GM19238 (cell line): ENCODE measurements around the gene PDK3.

Experiments used
- DNase-seq: peaks from one replicate; pipeline ENCODE4 v3.0.0; 2011; ENCODE audit warnings: low spot score; ENCODE audit not compliant: insufficient read length

The PDK3 gene

DNA sequence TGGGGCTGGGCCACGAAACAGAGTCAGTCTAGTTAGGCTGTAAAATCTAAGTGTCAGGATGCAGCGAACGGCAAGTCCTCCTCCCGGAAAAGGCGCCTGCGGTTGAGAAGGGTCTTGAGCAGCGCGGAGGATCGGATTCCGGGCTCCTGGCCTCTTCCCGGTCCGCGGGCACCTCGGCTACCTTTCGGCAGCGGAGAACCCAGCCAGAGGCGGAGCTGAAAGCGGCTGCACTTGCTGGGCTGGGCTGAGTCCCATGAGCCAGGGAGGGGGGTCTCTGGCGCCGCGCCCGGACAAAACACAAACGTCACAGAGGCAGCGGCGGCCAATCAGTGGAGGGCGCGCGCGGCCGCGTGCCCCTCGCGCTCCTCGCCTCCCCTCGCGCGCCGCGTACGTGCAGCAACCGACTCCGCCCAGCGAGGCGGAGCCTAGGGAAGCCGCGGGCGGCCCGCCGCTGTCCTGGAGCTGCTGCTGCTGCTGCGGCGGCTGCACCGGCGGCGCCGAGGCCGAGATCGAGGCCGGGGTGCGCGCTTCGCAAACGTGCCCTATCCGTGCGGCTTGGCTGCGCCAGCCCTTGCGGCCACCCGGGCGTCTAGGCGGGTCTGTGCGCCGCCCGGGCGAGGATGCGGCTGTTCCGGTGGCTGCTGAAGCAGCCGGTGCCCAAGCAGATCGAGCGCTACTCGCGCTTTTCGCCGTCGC, at the start of gene PDK3:
Gene PDK3 (plus strand): TSS at position 451 of the 696 bp plus-strand sequence. CDS start 170 bp downstream, at position 621.
- peak; percentile 54 for DNase-seq

DNA sequence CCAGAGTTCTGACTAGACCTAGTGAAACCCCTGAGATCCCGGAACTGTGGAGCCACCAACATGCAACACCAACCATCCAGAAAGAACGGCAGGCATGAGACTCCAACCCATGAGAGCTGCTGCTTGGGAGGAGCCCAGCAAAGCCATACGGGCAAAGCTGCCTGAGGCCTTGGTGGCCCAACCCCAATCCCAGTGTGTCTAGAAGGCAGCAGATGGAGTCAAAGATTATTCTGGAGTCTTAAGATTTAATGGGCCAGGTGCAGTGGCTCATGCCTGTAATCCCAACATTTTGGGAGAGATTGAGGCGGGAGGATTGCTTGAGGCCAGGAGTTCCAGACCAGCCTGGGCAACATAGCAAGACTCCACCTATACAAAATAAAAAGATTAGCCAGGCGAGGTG, 49.2 kb upstream of the PDK3 start:
- DNase-seq, result no peak

DNA sequence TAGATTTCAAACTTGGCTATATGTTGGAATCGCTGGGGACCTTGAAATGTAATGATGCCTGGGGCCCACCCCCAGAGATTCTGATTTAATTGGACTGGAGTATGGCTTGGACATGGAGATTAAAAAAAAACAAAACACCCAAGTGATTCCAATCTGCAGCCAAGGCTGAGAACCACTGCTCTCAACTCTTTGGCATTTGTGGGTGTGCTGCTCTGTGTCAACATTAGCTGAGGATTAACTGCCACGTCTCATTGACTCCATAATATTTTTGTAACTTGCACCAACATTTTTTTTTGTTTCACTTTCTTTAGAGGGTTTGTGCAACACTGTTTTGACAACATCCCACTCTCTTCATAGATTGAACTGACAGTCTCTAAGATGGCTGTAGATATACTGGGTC, 41.1 kb upstream of the PDK3 start:
- no peak for DNase-seq

DNA sequence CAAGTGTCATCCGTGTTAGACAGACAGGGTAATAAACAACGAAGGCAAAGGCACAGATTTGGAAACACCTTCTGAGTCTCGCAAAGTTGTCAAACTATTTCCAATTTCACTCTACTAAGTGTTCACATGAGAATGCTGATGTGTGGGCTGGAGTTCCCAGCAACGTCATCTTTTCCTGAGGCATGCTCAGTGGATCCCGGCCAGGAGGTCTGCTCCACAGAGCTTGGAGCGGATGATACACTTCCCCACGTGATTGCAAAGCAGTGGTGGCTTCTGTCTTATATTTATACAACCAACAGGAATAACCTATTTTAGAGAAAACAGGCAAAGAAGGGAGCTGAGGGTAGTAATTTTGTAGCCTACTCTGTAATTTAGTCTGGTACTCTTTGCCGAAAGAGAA, 40.1 kb upstream of the PDK3 start:
- DNase-seq, result no peak

DNA sequence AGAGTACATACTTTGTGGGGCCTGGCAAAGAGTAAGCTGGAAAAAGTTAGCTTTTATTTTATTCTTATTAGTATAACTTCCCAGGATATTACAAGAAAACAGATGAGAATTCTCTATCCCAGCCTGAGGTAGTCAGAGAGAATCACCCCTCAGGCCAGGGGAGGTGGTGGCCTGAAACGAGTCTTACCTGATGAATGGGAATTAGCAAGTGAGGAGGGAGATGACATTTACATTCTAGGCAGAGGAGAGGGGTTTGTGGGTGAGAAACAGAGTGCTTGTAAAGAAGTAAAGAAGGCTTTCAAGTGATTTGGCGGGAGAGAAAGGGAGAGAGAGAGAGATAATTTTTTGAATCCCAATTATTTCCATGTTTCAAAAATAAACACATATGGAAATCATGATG, 39.3 kb upstream of the PDK3 start:
- DNase-seq, result no peak

- DNase-seq, result no peak
These were observed 38.7 kb upstream of the PDK3 start for GRCh38 chrX:24426340-24426913.

- no peak for DNase-seq
These were observed 38.0 kb upstream of the PDK3 start for GRCh38 chrX:24426921-24427746.

DNA sequence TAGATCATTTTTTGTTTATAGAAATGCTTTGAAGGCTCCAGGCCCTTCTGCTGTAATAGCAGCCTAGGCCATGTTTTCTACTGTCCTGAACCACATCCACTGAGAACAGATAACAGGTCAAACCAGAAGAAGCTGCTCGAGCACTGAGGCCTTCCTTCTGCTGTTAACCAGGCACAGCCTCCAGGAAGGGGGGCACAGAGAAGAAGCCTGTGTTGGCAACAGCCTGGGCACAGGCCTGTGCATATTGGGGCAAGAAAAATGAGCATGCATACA, 37.4 kb upstream of the PDK3 start:
- no peak for DNase-seq

- DNase-seq, result no peak
These were observed 36.6 kb upstream of the PDK3 start for GRCh38 chrX:24428516-24428915.

DNA sequence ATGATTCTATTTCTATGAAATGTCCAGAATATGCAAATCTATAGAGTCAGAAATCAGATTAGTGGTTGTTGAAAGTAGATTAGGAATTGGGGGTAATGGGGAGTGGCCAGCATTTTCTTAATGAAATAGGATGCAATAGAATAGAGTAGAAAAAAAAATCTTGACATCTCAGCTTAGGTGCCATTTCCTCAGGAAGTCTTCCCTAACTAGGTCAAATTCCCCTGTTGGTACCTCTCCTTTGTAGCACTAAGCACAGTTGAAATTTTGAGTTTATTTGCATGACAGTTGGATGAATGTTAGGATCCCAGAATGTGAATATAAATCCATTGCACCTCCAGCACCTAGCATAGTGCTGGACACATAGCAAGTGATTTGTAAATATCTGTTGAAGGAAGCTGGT, 30.0 kb upstream of the PDK3 start:
- DNase-seq, result no peak

DNA sequence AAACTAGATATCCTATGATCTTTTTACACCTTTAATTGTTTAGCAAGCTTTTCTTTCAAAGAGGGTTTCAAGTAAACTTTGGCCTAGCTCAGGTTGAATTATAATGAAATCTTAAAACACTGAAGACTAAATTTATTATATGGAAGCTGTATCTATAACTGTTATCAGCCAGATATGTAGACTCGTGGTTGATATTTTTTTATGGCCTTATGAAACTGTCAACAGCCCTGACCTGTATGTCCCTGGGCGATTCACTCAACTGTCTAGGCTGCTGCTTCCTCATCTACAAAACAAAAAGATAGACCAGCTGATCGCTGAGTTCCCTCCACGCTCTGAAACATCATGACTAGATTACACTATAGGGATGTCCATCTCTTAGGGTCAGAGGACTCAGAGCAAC, 21.2 kb upstream of the PDK3 start:
- DNase-seq, result no peak

DNA sequence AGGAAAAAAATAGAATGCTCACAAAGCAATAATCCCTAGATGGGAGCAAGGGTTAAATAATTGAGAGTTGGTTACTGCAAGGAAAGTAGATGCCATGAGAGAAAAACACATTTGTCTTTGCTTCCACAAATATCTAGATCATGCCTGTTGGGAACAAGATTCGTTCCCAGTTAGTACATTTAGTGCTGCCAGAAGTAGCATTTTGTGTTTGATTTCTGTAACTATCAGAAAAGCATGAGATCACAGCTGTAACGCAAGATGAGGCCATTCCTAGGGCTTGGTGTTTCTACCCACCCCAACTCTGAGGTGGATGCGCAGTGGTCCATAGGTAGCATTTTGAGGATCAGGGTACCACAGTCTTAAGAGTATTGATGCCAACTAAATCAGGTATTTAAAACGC, 20.4 kb upstream of the PDK3 start:
- DNase-seq, result no peak

- DNase-seq, result no peak
These were observed 16.3 kb upstream of the PDK3 start for GRCh38 chrX:24448762-24449250.

DNA sequence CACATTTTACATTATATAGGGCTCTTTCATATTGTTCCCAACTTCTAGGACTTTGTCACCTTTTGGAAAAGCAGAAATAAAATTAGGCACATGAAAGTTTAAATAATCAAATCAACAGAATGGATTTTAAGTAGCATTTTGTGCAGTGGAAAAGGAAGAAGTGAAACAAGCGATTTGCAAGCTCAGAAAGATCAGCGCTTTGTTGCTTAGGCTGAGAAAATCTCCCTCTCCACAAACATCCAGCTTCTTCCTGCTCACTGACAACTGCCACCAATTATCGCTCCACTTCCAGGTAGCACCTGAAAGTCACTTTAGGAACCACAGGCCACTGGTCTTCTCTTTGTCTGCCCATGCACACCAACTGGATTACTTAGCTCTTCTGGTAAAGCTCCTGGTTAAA, 2.0 kb upstream of the PDK3 start:
- DNase-seq, result no peak

GRCh38 chrX:24464498-24464835, 619 bp upstream of the PDK3 start:
- no peak for DNase-seq

DNA sequence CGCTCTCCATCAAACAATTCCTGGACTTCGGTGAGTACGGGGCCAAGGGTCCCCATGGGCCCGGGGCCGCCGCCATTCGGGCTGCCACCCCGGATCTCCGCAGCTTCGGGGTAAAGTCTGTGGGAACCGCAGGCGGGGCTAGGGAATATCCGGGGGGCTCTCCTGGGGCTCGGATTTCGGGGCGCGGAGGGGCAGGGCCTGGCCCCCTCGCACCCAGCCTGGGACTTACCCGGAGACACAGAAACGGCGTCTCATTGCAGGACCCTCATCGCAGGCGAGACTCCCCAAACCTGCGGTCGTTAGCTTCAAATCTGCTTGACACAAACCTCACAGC, 413 bp downstream of the PDK3 start:
- no peak for DNase-seq

DNA sequence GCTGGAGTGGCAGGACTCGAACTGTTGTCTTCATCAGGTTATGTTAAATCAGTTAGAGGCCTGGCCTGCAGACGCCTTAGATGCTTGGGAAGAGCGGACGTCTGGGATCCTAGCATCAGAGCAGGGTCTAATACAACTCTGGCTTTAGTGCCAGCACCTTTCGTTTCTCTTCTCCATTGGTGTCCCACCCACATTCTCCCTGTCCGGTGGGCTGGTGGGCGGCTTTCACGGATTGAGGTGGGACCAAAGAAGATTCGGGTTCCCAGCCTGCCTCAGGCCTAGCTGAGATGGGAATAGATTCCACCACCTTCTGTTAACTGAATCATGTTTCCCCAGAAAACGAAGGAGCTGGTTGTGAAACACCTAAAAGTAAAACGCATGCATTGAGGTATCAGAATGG, 939 bp downstream of the PDK3 start:
- no peak for DNase-seq

- no peak for DNase-seq
These were observed 3.2 kb downstream of the PDK3 start for GRCh38 chrX:24468245-24468644.

DNA sequence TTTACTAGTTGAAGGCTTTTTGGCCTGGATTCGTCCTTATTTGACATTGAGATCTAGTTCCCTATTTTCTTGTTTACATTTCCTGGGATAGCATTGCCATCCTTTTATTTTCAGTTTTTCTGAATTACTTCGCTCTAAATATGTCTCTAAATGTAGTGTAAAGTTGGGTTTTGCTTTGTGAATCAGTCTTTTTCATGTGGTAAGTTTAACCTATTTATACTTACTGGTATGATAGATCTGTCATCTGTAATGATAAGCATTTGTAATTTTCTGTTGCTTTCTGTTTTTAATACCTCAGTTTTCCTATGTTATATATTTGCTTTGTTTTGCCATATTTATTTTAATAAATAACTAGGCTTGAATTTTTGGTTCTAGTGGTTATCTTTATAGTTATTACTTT, 6.7 kb downstream of the PDK3 start:
- DNase-seq, result no peak

DNA sequence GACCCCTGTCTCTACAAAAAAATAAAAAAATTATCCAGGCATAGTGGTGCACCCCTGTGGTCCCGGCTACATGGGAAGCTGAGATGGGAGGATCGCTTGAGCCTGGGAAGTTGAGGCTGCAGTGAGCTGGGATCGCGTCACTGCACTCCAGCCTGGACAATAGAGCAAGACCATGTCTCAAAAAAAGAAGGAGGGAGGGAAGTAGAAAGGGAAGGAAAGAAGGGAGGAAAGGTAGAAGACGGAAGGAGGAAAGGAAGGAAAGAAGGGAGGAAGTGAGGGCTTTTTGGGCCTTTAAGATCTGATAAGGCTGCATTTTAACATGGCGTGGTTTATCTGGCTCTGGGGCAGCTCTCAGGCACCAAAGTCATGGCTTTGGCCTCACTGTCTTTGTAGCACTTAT, 10.4 kb downstream of the PDK3 start:
- no peak for DNase-seq

GRCh38 chrX:24478509-24478908, 13.4 kb downstream of the PDK3 start:
- no peak for DNase-seq

- no peak for DNase-seq
These were observed 14.8 kb downstream of the PDK3 start for GRCh38 chrX:24479924-24480323.

DNA sequence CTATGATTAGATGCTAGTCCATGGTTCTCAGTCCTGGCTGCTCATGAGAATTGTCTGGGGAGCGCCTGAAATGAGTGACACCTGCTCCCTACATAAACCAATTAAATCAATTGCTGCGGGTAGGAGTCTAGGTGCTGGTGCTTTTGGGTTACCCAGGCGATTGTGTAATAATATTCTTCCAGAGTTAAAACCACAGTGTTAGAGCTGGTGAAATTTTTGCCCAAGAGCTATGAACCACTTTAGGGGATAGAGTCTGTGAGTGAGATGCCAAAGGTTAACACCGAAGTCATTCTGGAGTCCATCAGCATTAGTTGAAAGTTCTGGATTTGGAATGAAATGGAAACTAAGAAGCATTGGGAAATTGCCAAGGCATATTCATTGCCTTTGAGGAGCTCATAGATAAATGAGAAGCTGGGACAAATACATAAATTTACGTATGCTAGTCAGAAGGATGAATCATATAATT, 15.3 kb downstream of the PDK3 start:
- DNase-seq, result no peak
